Right lobe of liver (tissue), 6 donors: ENCODE results near the gene ATXN7L2. TPM values are rescaled to one million over a fixed set of nuclear protein-coding genes. Genes with fewer than 3 reads are reported as not detected.
A peak's percentile ranks its signal among the peaks of the same experiment; 100 is the strongest.

ENCODE experiments used
- ATAC-seq, 4 donors: fragments of 200-7000 bp; cut with Tn5 transposase; one replicate each; pipeline ENCODE4 v1.9.1; 2020; ENCODE audit warnings: mild to moderate bottlenecking in 4 of 4, moderate library complexity in 4 of 4
- DNase-seq, 3 donors: peaks; one replicate each; pipeline ENCODE4 v3.0.0-alpha.2; 2020
- H3K27ac ChIP-seq, 3 donors: fragments of 200-600 bp; one replicate each; pipeline ENCODE4 v1.8.0; 2022
- H3K27me3 ChIP-seq, 2 donors: fragments of 200-600 bp; one replicate each; pipeline ENCODE4 v1.8.0; 2022
- H3K36me3 ChIP-seq, 4 donors: fragments of 200-600 bp; sonication (generic) in 1 of 4; one replicate each; pipeline versions ENCODE4 v1.5.1 to v1.8.0; 2017 to 2022; ENCODE audit warnings: control low read depth in 1 of 4
- H3K4me1 ChIP-seq, 4 donors: fragments of 200-600 bp; sonication (generic) in 1 of 4; one replicate each; pipeline versions ENCODE4 v1.5.1 to v1.8.0; 2017 to 2022; ENCODE audit warnings: control low read depth in 1 of 4
- H3K4me3 ChIP-seq, 3 donors: fragments of 200-600 bp; one replicate each; pipeline ENCODE4 v1.8.0; 2022
- H3K9me3 ChIP-seq, 4 donors: fragments of 200-600 bp; sonication (generic) in 1 of 4; one replicate each; pipeline versions ENCODE4 v1.5.1 to v1.8.0; 2017 to 2022; ENCODE audit warnings: control low read depth in 1 of 4
- POLR2A ChIP-seq: fragments of 450-650 bp; IDR thresholded peaks from one replicate; pipeline ENCODE4 v1.6.1; 2017; ENCODE audit warnings: antibody characterized with exemption, mild to moderate bottlenecking
- WGBS: methylation state at CpG from one replicate; pipeline ENCODE4 v1.1.6; 2018; ENCODE audit warnings: low coverage, low lambda C conversion rate; ENCODE audit not compliant: insufficient coverage; ENCODE audit errors: missing lambda C conversion rate; 5-methylcytosine and 5-hydroxymethylcytosine counted together
- intact Hi-C, 2 donors: fragments of 100-400 bp; cut with DNase I; formaldehyde crosslinking; loops; one replicate each; pipeline versions ENCODE4 v1.11.2 to v1.14.1; 2022
- total RNA-seq, 6 experiments: library from RNA; depleted of rRNA in 2 of 6; stranded (reverse); fragments of >200 nt in 2 of 6; fragmentation: NEBNext Ultra II Directional in 3 of 6; extraction: Animal tissue kit (Norgen Biotek cat#: 25700) in 3 of 6; gene quantifications; one replicate each; pipeline versions ENCODE4 v1.1.0 to v1.2.4, GENCODE V29; 2016 to 2023
- TF ChIP-seq, protein P1 (sequence below), 4 donors: fragments of 200-600 bp in 3 of 4; fragments of 450-650 bp in 1 of 4; IDR thresholded peaks; one replicate each; pipeline versions ENCODE4 v1.5.1 to v1.8.0; 2016 to 2022; ENCODE audit warnings: antibody characterized with exemption in 4 of 4, mild to moderate bottlenecking in 2 of 4
- donor health status: DM: no; HTN: yes; CAD: no.
- donor health status: DM: no; HTN: no; CAD: no.
- donor health status: DM: no; HTN: no; CAD: no.
- donor health status: DM: no; HTN: yes; CAD: no.
- donor health status: DM: no; HTN: yes; CAD: no.

ATXN7L2 gene
- total RNA-seq, 6 experiments from 2014 or later = 1.5 to 6.1 (median 3.1) TPM

DNA sequence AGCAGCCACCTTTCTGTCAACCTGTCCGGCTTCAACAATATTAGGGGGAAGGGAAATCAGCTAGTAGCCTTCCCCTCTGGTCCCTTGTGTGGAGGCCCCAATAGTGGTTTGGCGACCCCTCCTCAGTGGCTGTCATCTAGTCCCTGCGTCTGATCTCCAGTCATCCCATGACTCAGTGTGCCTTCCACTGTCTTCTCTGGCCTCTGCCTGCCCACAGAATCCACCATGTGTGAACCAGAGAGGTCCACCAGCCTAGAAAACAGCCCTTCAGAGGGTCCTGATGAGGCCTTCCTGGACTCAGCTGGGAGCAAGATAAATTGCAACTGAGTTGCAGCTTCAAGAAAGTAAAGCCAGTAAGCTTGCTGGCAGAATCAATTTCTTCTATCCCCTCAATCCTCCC lies 3.8 kb upstream of the ATXN7L2 start:
- H3K4me3 ChIP-seq = no peak overlapping the region
- H3K9me3 ChIP-seq = no peaks in the 10 kb centered on the region
- no peaks in the 10 kb centered on the region for H3K27me3 ChIP-seq
- ATAC-seq (no peak), DNase-seq (no peak)
- no peak overlapping the region for H3K27ac ChIP-seq
- intact Hi-C loops = no loop called here
- no peaks in the 10 kb centered on the region for H3K36me3 ChIP-seq
- TF ChIP-seq, protein P1, sequence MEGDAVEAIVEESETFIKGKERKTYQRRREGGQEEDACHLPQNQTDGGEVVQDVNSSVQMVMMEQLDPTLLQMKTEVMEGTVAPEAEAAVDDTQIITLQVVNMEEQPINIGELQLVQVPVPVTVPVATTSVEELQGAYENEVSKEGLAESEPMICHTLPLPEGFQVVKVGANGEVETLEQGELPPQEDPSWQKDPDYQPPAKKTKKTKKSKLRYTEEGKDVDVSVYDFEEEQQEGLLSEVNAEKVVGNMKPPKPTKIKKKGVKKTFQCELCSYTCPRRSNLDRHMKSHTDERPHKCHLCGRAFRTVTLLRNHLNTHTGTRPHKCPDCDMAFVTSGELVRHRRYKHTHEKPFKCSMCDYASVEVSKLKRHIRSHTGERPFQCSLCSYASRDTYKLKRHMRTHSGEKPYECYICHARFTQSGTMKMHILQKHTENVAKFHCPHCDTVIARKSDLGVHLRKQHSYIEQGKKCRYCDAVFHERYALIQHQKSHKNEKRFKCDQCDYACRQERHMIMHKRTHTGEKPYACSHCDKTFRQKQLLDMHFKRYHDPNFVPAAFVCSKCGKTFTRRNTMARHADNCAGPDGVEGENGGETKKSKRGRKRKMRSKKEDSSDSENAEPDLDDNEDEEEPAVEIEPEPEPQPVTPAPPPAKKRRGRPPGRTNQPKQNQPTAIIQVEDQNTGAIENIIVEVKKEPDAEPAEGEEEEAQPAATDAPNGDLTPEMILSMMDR (IDR thresholded peaks at IDR 0.05) = no peak
- H3K4me1 ChIP-seq = peaks cover 0 to 3% (median 0%) of the 10 kb centered on the region in 4 donors
- WGBS = no CpG with 5 or more reads among the region's 3 CpGs

DNA sequence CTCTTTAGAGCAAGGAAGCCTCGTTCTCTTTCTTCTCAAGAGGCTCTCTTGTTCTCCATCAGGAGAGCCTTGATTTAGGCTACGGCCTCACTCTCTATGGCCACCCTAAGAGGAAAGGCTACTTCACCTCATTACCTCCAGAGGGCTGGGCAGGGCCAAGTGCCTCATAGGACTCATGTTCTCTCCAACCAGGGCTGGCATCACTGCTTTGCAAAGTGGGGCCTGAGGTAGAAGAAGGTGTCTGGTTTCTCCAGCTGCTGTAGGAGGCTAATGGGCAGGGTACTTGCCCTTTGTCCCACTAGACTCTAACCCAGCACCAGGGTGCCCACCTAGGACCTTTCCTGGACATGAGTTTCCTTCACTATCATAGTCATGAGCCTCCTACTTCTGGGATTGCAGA lies 2.1 kb upstream of the ATXN7L2 start:
- DNase-seq = no peak
- H3K4me3 ChIP-seq = no peak overlapping the region
- no peaks in the 10 kb centered on the region for H3K36me3 ChIP-seq
- H3K27ac ChIP-seq = no peak overlapping the region
- TF ChIP-seq, protein P1 (IDR thresholded peaks at IDR 0.05) = no peak
- TF ChIP-seq POLR2A = no peak
- 93% methylated on average over 2 of the region's 2 CpGs for WGBS
- ATAC-seq = no peak
- no peaks in the 10 kb centered on the region for H3K27me3 ChIP-seq
- no peaks in the 10 kb centered on the region for H3K9me3 ChIP-seq
- peaks cover 0 to 3% (median 0%) of the 10 kb centered on the region in 4 donors for H3K4me1 ChIP-seq
- intact Hi-C loops = no loop called here

DNA sequence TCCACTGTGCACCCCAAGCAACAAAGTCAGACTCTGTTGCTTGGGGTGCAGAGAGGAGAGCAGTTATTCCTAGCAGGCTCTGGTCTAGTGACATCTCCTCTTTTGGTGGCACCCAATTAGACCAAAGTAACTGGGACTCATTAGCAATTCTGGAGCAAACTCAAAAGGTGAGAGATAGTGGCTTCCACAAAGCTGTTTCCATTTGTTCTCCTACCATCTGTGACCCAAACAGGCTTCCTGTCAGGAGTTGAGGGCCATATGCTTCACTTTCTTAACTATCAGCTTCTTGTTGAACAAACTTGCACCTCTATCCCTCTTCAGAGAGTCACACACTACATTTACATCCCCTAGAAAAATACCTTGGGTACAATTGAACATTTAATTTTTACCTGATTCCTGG lies 1.5 kb upstream of the ATXN7L2 start:
- H3K27ac ChIP-seq = no peak overlapping the region
- ATAC-seq = no peak
- H3K4me3 ChIP-seq = no peak overlapping the region
- peaks cover 0 to 3% (median 0%) of the 10 kb centered on the region in 4 donors for H3K4me1 ChIP-seq
- no peaks in the 10 kb centered on the region for H3K9me3 ChIP-seq
- intact Hi-C loops = no loop called here
- DNase-seq = no peak
- TF ChIP-seq POLR2A = no peak
- TF ChIP-seq, protein P1 (IDR thresholded peaks at IDR 0.05) = no peak
- H3K27me3 ChIP-seq = no peaks in the 10 kb centered on the region
- no peaks in the 10 kb centered on the region for H3K36me3 ChIP-seq

DNA sequence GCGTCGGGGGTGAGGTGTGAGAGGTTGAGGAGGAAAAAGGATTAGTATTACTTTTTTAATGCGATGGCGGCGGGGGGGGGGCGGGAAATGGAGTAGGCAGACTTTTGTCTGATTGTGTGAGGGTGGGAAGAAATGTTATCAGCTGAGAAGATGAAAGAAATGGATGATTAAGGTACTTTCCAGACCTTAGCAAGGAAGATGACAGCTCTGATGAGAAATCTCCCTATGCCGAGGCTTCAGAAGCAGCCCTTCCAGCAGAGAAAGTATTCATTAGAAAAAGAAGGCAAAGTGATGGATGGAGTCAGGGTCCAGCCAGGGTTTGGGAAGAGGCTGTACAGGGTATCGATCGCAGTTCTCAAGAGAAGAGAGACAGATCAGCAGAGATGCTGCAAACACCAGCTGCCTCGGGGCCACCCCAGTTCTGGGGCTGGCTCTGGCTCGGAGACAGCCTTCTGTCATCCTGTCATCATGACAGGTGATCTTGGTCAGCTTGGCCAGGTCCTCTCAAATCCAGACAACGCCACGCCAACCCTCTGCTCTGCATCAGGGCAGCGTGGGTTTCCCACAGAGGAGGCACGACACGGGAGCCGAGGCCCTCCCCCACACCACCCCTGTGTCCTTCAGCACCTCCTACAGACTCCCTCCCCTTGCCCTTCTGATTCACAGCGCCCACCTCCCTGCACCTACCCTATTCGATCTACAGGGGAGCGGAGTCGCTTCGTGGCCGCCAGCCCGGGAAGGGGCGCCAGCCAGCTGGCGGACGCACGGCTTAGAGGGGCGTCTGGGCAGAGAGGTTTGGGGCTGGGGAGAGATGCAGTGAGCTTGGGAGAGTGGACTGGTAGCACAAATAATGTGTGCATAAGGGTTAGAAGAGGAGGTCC lies 674 bp upstream of the ATXN7L2 start:
- intact Hi-C loops = no loop called here
- H3K27ac ChIP-seq = no peak overlapping the region
- ATAC-seq = peak; percentile 9 to 44 (median 22)
- peak overlapping the region; percentile 42 to 88 (median 45) for H3K4me3 ChIP-seq
- 19% methylated on average over 18 of the region's 29 CpGs for WGBS
- H3K9me3 ChIP-seq = no peaks in the 10 kb centered on the region
- no peak for TF ChIP-seq POLR2A
- TF ChIP-seq, protein P1 (IDR thresholded peaks at IDR 0.05) = no peak
- peak in 2 of 3 donors; percentile 52 to 60 for DNase-seq
- H3K27me3 ChIP-seq = no peaks in the 10 kb centered on the region
- peaks cover 0 to 3% (median 0%) of the 10 kb centered on the region in 4 donors for H3K4me1 ChIP-seq
- H3K36me3 ChIP-seq = no peaks in the 10 kb centered on the region
